KG1 (cell line): ENCODE data around the gene OMP.
"Not testable (repeated sequence)": the region's sequence is repeated elsewhere in the genome, so short reads cannot be mapped to it uniquely, and the experiment has no call there.

Experiments
- DNase-seq: peaks from one replicate; lab custom pipeline; 2025; lab: John Stamatoyannopoulos, UW

Gene OMP

GRCh38 chr11:77086521-77087472 is 15.8 kb upstream of the OMP start:
- no peak for DNase-seq

GRCh38 chr11:77087723-77088225 is 14.9 kb upstream of the OMP start:
- DNase-seq, result no peak

GRCh38 chr11:77088236-77089003 is 14.2 kb upstream of the OMP start:
- DNase-seq, result no peak

- no peak for DNase-seq
Observed at GRCh38 chr11:77089004-77089545, 13.6 kb upstream of the OMP start.

GRCh38 chr11:77090046-77090372 is 12.6 kb upstream of the OMP start:
- DNase-seq, result no peak

- DNase-seq, result no peak
Observed at GRCh38 chr11:77090373-77091111, 12.1 kb upstream of the OMP start.

GRCh38 chr11:77091146-77091940 is 11.3 kb upstream of the OMP start:
- peak; percentile 73 for DNase-seq

- no peak for DNase-seq
Observed at GRCh38 chr11:77092382-77092781, 10.3 kb upstream of the OMP start.

GRCh38 chr11:77093056-77093891 is 9.4 kb upstream of the OMP start:
- no peak for DNase-seq

GRCh38 chr11:77093987-77094840 is 8.4 kb upstream of the OMP start:
- DNase-seq, result no peak

- DNase-seq, result no peak
Observed at GRCh38 chr11:77094841-77095365, 7.7 kb upstream of the OMP start.

- no peak for DNase-seq
Observed at GRCh38 chr11:77095551-77096490, 6.8 kb upstream of the OMP start.

- no peak for DNase-seq
Observed at GRCh38 chr11:77096591-77097019, 6.0 kb upstream of the OMP start.

GRCh38 chr11:77097180-77097579 is 5.5 kb upstream of the OMP start:
- DNase-seq, result not testable (repeated sequence)

- DNase-seq, result no peak
Observed at GRCh38 chr11:77100166-77101042, 2.2 kb upstream of the OMP start.

- DNase-seq, result peak; percentile 28
Observed at GRCh38 chr11:77101043-77101537, 1.6 kb upstream of the OMP start.

GRCh38 chr11:77103319-77103718 is 679 bp downstream of the OMP start:
- no peak for DNase-seq
